Measurements from ENCODE around the gene DMC1.
A peak's percentile ranks its signal among the peaks of the same experiment; 100 is the strongest.
"Not testable (repeated sequence)": the region's sequence is repeated elsewhere in the genome, so short reads cannot be mapped to it uniquely, and the experiment has no call there.

The DMC1 gene

DNA sequence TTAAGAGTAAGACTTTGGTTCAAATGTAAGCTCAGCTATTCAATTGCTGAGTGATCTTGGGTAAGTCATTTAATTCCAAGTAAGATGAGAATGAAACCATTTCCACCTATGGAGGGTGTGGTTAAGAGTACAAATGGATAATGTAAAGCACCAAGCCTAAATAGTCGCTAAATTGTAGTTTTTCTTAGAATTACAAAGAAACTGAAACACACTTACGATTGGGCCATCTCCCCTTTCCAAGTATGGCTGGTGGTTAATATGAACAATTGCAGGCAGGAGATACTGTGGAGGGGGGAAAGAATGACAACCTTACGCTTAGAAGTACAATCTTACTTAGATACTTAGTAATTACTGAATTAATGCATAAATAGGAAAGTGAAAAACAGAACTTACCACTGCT lies 72.1 kb downstream of the DMC1 start:
- DNase-seq: no peak

DNA sequence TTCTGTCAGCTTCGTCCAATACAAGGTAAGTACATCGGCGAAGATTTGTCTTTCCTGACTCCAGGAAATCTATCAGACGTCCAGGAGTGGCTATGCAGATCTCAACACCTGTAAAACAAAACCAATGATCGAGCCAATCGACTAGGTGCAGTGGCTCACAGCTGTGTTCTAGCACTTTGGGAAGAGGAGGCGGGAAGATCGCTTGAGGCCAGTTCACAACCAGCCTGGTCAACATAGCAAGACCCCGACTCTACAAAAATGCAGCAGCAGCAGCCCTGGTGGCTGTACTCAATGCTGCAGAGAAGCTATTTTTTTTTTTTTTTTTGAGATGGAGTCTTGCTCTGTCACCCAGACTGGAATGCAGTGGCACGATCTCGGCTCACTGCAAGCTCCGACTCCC lies 75.0 kb downstream of the DMC1 start:
- DNase-seq: no peak

DNA sequence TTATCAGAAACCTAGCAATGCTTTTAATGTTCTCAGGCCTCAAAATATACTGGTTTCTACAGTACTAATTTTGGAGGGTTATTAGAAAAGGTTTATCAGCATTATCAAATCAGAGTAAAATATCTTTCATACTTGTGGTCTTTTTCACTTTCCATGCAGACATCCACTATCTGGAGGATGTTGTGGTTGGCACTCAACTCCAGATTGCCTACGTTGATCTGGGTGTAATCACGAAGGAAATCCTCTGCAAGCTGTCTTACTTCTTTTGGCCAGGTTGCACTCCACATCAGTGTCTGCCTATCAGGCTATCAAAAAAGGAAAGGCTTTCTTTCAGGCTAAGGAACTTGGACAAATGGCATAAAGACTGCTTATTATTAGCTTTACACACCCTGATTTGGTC lies 75.5 kb downstream of the DMC1 start:
- no peak for DNase-seq

DNA sequence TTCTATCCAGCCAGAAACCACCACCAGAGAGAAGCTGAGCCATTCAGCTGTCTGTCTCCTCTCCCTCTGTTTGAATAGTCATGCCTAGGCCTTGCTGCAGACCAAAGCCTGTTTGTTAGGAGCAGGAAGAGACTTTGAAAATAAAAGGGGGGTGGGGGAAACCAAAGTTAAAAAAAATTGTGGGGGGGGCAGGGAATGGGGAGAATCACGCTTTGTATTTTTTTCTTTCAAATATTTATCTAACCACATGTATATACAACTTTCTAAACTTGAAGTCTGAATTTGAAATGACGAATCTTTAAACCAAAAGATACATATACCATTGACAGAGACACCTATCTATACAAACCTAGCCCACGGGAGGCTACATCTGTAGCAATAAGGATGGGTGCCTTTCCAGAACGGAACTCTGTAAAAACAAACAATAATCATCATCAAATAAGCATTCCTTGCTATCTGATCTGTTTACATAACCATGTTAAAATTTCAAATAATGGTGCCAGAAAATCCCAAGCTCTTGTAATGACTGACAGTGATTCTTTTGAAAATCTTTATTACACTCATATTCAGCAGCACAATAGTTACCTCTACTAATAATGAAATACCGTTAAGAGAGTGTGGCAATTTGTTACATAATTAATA lies 78.2 kb downstream of the DMC1 start:
- no peak for DNase-seq

DNA sequence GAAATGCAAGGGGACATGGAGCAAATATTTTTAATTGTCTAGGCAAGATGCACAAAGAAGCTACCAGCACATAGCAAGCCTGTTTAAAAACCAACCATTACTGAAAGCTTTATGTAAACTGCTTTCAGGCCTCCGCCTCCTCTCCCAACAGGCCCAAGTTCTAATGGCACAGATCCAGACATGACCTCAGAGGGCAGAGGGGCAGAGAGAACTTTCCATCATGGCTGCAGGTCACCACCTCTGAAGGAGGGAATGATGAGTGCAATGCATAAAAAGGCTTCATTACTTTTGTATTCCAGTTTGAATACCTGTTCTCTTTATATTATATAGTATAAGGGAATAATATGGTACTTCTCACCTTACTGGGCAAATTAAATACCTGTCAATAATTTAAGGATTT lies 79.1 kb downstream of the DMC1 start:
- peak; percentile 57 for DNase-seq

DNA sequence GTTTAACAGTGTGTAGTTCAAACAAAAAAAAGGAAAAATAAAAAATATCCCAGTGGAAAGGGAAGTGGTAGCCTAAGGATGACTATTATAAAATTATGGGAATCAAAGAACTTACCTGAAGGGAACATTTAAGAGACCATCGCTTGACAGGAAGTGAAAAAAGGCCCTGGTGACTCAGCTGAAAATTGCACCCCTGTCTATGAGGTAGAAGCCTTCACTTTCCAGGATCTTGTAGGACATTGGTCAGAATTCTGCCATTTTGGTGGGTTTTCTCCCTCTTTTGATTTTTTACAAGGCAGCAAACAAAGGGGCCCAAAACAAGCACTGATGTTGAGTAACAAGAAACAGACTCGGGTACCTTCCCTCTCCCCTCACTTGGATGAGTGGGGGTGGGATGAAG lies 79.5 kb downstream of the DMC1 start:
- peak; percentile 28 for DNase-seq

DNA sequence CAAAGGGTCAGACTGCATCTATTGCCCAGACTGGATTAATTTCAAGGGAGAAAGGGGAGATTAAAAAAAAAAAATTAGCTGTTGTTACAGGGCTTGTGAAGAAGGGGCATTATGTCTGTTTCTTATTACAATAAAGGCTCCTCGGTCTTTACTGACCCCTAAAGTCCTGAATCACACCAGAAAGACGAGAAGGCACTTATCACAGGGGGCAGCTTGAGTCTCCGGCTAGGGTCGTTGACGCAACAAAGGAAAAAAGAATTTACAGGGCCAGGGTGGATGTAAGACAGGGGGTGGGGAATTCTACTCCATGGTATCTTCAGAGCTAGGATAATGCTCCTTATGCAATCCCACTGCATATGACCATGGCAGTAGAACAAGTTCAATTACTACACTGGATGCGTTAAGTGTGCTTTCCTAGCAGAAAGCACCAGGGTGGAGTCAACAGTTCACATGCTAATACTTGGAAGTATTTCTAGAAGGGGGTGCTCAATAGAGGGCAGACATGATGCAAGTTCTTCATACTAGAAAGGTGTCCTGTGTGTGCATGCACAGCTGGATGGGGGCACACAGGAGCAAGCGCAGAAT lies 80.3 kb downstream of the DMC1 start:
- no peak for DNase-seq

DNA sequence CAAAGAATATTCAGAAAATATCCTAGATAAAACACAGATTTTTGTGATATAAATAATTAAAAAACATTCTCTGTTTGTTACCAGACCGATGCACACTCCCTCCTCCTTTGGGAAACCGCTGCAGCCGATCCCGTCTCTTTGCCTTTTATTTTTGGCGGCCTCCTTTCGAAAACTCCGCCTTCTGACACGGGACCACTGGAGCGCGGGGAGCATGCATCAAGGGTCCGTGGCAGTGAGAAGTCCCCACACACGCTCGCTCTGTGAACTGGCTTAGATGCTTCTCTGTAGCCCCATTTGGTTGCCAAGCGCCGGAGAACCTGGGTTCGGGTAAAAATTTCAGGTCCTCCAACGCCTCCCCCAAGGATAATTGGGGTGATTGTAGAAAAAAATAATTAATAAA lies 80.8 kb downstream of the DMC1 start:
- no peak for DNase-seq

DNA sequence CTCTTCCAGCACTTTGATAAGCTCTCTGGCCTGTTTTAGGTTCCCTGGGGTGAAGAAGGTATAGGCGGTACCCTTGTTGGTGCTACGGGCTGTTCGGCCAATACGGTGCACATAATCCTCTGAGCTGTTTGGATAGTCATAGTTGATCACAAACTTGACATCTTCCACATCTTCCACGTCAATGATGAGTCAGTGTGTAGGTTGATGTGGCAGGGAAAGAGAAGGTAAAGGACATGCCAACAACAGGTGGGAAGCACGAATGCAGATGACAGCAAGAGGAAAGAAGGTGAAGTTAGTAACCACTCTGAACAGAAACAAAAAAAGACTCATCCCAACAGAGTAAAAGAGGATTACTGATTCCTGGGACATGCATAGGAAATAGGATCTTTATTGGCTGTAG lies 82.0 kb downstream of the DMC1 start:
- DNase-seq: no peak

DNA sequence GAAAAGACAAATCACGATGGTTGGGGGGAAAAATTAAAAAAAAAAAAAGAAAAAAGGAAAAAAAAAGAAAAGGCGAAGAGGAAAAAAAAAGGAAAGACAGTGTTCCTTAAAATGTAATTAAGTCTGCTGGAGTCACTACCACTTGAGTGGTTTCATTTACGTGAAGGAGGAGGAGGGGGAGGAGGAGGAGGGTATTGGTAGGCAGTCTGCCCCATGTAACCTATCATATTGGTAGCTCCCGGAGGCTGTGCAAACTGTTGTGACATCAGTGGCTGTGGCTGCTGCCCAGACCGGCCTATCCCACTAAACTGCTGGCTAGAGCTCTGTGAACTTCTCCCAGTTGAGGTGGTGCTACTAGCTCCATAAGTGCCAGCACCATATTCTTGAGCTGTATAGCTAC lies 84.2 kb downstream of the DMC1 start:
- no peak for DNase-seq

DNA sequence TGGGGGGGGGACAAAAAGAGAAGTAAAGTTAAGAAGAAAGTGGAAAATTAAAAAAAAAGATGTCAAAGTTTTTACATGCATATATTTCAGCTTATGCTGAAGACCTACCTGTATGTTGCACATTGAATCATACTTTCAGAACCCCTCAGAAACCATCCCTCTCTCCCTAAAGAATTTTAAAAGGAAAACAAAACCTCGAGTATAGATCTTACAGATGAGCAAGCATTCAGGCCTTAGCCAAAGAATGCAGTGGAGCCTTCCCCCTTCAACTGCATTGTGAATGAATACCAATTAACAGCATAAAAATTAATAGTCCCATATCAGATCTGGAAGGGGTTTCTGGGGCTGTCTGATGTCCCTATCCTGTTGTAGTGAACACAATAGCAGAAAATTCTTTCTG lies 85.7 kb downstream of the DMC1 start:
- no peak for DNase-seq

DNA sequence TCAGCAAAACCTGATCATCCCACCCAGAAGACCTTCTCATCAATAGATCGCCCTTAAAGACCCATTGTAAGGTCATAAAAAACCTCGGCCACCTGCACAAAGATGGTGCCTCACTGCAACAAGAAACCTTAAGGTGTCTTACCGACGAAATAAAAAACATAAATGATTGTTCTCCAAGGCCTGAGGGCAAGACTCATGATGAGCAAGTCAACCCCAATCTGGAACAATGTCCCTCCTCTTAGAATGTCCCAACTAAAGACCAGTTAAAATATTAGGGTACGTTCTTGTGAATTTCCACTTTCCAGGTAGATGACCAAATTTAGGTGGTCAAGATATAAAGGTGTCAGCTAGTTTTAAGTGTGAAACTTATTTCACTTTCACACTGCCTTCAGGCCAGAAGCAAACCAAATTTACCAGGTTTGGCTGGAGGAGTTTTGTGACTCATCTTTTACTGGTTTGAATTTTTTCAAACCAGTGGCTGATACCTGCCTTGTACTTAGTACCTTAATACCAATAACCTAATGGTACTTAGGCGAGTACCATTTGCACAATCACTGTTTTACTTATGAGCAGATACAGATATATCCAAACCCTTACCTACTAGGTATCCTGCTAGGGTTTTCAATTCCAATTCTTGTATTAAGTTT lies 87.2 kb downstream of the DMC1 start:
- no peak for DNase-seq

DNA sequence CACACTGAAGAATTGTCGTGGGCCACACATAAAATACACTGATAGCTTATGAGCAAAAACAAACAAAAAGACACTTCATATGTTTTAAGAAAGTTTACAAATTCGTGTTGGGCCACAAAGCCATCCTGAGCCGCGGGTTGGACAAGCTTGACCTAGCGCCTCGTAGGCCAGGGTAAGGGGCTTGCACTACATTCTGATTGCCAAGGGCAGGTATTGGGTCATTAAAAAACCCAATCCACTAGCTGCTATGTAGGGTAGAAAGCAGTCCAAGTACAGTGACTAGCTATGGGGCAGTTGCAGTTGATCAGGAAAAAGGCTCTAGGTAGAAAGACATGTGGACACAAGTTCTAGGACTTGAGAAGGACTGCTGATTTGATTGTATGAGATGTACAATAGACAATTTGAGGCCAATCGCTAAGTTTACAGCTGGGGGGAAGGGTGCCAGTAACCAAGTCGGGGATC lies 88.1 kb downstream of the DMC1 start:
- DNase-seq: no peak

DNA sequence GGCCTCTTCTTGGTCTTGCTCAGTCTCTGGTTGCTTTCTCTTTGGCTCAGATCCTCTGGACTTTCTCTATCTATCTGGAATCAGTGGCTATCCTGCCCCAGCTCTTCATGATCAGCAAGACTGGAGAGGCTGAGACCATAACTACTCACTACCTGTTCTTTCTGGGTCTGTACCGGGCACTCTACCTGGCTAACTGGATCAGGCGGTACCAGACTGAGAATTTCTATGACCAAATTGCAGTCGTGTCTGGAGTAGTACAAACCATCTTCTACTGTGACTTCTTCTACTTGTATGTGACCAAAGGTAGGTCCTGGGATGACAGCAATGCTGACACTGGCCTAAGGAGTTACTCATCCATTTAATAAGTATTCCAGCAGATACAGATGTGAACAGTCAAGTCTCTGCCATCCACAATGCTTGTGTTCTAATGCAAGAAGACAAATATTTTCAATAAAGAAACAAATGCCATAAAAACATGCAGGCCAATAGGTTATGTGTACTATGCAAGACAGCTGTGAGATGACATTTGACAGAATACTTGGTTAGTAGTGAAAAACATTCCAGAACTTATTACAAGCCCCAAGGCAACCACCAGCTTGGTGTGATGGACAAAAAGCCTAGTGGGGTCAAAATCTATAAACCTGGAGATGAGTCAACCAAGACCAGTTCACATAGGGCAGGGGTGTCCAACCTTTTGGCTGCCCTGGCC lies 88.7 kb downstream of the DMC1 start:
- no peak for DNase-seq

DNA sequence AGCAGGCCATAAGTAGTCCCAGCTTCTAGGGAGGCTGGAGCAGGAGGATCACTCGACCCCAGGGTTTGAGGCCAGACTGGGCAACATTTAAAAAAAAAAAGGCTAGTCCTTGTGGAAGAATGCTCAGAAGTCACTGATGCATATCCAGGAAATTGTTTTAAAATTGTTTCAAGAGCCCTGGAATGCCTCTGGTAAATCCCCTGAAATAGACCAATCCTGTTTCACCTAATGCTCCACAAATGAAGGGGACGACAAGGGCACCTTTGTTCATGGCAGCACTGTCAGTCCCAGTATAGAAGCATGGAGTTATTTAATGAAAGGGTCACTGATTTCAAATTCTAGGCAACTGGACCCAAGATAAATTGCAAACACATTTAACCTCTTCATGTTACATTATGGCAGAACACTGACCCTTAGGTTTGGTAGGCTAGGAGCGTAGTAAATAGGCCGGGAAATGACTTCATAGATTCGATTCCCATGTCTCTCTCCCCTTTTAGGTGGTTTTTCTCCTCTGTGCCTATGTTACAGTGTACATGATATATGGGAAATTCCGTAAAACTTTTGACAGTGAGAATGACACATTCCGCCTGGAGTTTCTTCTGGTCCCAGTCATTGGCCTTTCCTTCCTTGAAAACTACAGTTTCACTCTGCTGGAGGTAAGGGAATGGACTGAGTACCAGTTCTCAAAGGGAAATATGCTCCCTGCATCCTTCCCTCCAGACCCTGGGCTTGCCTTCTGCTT lies 90.7 kb downstream of the DMC1 start:
- no peak for DNase-seq

DNA sequence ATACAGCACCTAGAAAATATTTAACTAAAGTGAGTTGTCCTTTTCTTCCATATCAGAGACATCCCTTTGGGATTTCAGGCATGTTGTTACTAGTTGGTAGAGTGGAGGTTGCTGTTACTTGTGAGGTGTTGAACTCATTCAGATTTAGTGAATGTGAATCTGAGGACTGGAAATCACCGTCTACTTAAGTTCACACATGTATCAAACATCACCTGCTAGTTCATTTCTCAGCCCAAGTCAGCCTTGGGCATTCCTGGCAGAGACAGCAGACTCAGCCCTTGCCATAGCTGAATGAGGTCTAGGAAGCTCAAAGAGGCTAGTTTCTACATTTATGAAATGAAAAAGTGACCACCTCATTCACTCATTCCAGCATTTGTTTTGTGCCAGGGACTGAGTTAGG lies 92.4 kb downstream of the DMC1 start:
- DNase-seq: no peak

DNA sequence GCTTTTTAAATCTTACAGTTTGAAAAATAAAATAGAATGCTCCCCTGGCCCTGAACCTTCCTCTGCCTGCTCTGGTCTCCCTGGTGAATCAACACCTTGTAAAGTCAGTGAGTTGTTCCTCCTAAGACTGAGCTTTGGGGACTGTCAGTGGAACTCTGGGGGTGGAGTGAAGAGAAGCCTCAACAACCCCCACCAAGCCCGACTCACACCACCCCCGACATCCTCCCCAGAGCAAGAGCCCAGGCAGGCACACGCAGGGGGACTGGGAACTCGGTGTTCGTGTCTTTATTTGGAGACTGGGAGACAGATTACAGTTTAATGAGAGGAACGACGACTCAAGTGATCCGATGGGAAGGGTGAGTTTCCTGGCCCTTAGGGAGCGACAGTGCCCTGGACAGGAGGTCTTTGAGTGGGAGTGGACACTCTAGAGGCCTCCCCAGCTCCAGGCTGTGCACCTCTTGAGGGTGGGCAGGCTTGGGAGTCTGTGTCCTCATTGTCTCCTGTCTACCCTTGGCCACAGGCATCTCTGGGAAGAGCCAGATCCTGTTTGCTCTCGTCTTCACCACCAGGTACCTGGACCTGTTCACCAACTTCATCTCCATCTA lies 95.9 kb downstream of the DMC1 start:
- no peak for DNase-seq

DNA sequence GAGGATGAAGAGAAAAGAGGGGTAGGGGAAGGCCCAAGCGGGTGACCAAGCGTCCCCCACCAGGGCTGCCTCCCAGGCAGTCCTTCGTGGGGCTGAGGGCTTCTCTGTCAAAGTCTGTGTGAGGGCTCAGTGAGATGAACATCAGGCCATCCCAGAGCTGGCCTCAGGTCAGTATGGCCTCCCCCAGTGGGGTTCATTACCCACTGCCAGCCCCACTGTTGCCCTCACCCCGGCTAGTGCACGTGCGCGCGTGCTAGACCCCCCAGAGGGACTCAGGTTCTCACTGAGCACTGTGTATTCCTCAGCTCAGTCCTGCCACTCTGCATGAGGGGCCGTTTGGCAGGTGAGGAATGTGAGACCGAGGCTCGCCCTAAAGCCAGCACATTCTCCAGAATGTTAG lies 98.7 kb downstream of the DMC1 start:
- no peak for DNase-seq

DNA sequence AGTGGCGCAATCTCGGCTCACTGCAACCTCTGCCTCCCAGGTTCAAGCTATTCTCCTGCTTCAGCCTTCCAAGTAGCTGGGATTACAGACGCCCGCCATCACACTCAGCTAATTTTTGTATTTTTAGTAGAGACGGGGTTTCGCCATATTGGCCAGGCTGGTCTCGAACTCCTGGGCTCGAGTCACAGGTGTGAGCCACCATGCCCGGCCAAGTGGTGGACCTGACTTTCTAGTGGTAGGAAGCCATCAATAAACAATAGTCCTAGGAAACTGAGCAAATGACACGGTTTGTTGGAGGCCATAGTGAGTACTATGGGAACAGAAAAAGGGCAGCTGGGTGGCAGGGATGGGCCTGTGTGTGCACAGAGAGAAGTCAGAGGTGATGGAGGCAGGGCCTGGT lies 99.8 kb downstream of the DMC1 start:
- not testable (repeated sequence) for DNase-seq

DNA sequence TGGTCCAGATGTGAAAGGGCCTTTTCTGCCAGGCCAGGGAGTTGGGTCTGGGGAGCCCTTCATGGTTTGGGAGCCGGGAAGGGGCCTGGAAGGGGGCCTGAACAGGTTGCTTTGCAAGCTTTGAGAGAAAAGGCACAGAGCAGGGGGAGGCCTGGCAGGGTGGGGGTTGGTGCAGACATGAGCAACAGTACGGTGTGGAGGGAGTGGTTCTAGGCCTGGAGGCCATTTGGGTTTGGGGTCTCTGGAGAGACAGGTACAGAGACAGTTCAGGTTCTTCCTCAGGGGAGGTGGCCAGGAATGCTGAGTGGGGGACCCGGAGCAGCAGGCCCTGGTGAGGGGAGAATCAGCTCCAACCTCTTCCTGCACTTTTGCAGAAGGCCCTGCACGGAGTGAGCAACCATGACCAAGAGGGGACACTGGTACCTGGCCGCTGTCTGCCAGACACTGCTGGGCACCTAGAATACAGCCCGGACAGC lies 100.6 kb downstream of the DMC1 start:
- DNase-seq: no peak

All from RPMI8226 (cell line).